Measurements from ENCODE around the gene CHD3.

DNA sequence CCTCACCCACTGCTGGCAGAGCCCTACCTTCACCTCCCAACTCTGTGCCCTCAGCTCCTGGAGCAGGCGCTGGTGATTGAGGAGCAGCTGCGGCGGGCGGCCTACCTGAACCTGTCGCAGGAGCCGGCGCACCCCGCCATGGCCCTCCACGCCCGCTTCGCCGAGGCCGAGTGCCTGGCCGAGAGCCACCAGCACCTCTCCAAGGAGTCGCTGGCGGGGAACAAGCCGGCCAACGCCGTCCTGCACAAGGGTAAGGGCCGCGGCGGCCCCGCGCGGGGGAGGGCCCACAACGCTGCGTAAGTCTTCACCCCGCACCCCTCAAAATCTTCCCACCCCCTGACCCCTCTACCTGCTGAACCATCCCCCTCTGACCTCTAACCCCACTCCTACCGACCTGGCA, 20.5 kb downstream of the CHD3 start:
- TF ChIP-seq, protein P1, sequence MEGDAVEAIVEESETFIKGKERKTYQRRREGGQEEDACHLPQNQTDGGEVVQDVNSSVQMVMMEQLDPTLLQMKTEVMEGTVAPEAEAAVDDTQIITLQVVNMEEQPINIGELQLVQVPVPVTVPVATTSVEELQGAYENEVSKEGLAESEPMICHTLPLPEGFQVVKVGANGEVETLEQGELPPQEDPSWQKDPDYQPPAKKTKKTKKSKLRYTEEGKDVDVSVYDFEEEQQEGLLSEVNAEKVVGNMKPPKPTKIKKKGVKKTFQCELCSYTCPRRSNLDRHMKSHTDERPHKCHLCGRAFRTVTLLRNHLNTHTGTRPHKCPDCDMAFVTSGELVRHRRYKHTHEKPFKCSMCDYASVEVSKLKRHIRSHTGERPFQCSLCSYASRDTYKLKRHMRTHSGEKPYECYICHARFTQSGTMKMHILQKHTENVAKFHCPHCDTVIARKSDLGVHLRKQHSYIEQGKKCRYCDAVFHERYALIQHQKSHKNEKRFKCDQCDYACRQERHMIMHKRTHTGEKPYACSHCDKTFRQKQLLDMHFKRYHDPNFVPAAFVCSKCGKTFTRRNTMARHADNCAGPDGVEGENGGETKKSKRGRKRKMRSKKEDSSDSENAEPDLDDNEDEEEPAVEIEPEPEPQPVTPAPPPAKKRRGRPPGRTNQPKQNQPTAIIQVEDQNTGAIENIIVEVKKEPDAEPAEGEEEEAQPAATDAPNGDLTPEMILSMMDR (IDR thresholded peaks at IDR 0.05; ENCODE audit: low read length), result no peak
- TF ChIP-seq EZH2 (IDR thresholded peaks at IDR 0.05; ENCODE audit: borderline replicate concordance, low read length), result no peak

Measured in OCI-LY1 (cell line).